Prostate gland (tissue), 2 donors: ENCODE measurements around the gene FAAH. TPM values are rescaled to one million over a fixed set of nuclear protein-coding genes. Genes with fewer than 3 reads are reported as not detected.

Source experiments
- DNase-seq: peaks from one replicate; pipeline ENCODE4 v3.0.0-alpha.2; 2019; ENCODE audit warnings: low spot score
- H3K27ac ChIP-seq, 2 donors: fragments of 200-600 bp; sonication (generic); 2 replicates each; pipeline ENCODE4 v1.5.1; 2017 to 2019
- H3K27me3 ChIP-seq: fragments of 200-600 bp; sonication (generic); replicated peaks from 2 replicates; pipeline ENCODE4 v1.5.1; 2019; ENCODE audit not compliant: insufficient read depth
- H3K36me3 ChIP-seq, 2 donors: fragments of 200-600 bp; sonication (generic); 1 replicate in 1 of 2; 2 replicates in 1 of 2; pipeline versions ENCODE4 v1.5.1 to v1.8.1; 2017 to 2019
- H3K4me1 ChIP-seq: fragments of 200-600 bp; sonication (generic); replicated peaks from 2 replicates; pipeline ENCODE4 v1.5.1; 2019
- H3K4me3 ChIP-seq, 2 donors: fragments of 200-600 bp; sonication (generic); 2 replicates each; pipeline ENCODE4 v1.5.1; 2017 to 2019
- H3K9me3 ChIP-seq: fragments of 200-600 bp; sonication (generic); 2 replicates; pipeline ENCODE4 v1.5.1; 2017
- CTCF ChIP-seq, 4 experiments: fragments of 200-600 bp in 2 of 4; fragments of 450-650 bp in 2 of 4; sonication (generic) in 2 of 4; IDR thresholded peaks; 1 replicate in 3 of 4; 2 replicates in 1 of 4; pipeline ENCODE4 v1.5.1; 2016 to 2019; ENCODE audit warnings: antibody characterized with exemption in 4 of 4, mild to moderate bottlenecking in 2 of 4, moderate library complexity in 2 of 4
- POLR2A ChIP-seq: fragments of 450-650 bp; IDR thresholded peaks from one replicate; pipeline ENCODE4 v1.6.1; 2016; ENCODE audit warnings: antibody characterized with exemption, mild to moderate bottlenecking
- POLR2AphosphoS5 ChIP-seq: sonication (generic); formaldehyde crosslinking; IDR thresholded peaks from one replicate; pipeline ENCODE4 v1.6.1; 2017; ENCODE audit warnings: antibody characterized with exemption
- WGBS: methylation state at CpG from one replicate; pipeline ENCODE4 v1.1.5; 2018; 5-methylcytosine and 5-hydroxymethylcytosine counted together
- intact Hi-C: fragments of 100-400 bp; cut with DNase I; formaldehyde crosslinking; loops from one replicate; pipeline ENCODE4 v1.14.2; 2022
- total RNA-seq, 2 donors: library from RNA; depleted of rRNA; stranded (reverse); fragments of >200 nt; gene quantifications; one replicate each; pipeline ENCODE4 v1.1.0, GENCODE V29; 2016

Gene FAAH
- total RNA-seq, 2 donors from 2014 or later, result 122 to 264 TPM

GRCh38 chr1:46411601-46412341 lies 17.7 kb downstream of the FAAH start:
- Histone ChIP-seq H3K27me3 (no peaks in the 10 kb centered on the region), H3K27ac (no peak overlapping the region), H3K4me3 (no peak overlapping the region), H3K36me3 (peaks cover 0 to 6% of the 10 kb centered on the region in 2 donors), H3K4me1 (no peaks in the 10 kb centered on the region), H3K9me3 (no peaks in the 10 kb centered on the region)
- no peak for TF ChIP-seq POLR2A
- no peak for TF ChIP-seq CTCF (IDR thresholded peaks at IDR 0.05)
- TF ChIP-seq POLR2AphosphoS5, result no peak
- no peak for DNase-seq
- intact Hi-C loops, result no loop called here
- 89% methylated on average over 16 of the region's 16 CpGs for WGBS

GRCh38 chr1:46412893-46413595 lies 18.9 kb downstream of the FAAH start:
- Histone ChIP-seq H3K4me3 (no peak overlapping the region), H3K4me1 (no peaks in the 10 kb centered on the region), H3K36me3 (peaks cover 0 to 4% of the 10 kb centered on the region in 2 donors), H3K9me3 (no peaks in the 10 kb centered on the region), H3K27me3 (no peaks in the 10 kb centered on the region), H3K27ac (no peak overlapping the region)
- no peak for TF ChIP-seq CTCF (IDR thresholded peaks at IDR 0.05)
- TF ChIP-seq POLR2AphosphoS5, result no peak
- 79% methylated on average over 13 of the region's 13 CpGs for WGBS
- DNase-seq, result no peak
- intact Hi-C loops, result no loop called here

GRCh38 chr1:46413596-46413985 lies 19.5 kb downstream of the FAAH start:
- Histone ChIP-seq H3K9me3 (no peaks in the 10 kb centered on the region), H3K36me3 (peaks cover 0 to 4% of the 10 kb centered on the region in 2 donors), H3K27me3 (no peaks in the 10 kb centered on the region), H3K27ac (no peak overlapping the region), H3K4me1 (no peaks in the 10 kb centered on the region), H3K4me3 (no peak overlapping the region)
- intact Hi-C loops, result no loop called here
- 64% methylated on average over 7 of the region's 7 CpGs for WGBS
- DNase-seq, result no peak
- TF ChIP-seq CTCF (IDR thresholded peaks at IDR 0.05) (no peak), POLR2AphosphoS5 (no peak), POLR2A (no peak)

GRCh38 chr1:46415514-46415913 lies 21.4 kb downstream of the FAAH start:
- H3K4me1 ChIP-seq, result no peaks in the 10 kb centered on the region
- DNase-seq, result no peak
- TF ChIP-seq CTCF (IDR thresholded peaks at IDR 0.05) (no peak), POLR2A (no peak), POLR2AphosphoS5 (no peak)
- H3K27me3 ChIP-seq, result no peaks in the 10 kb centered on the region
- no peaks in the 10 kb centered on the region for H3K36me3 ChIP-seq
- H3K27ac ChIP-seq, result no peak overlapping the region
- WGBS, result 72% methylated on average over 4 of the region's 4 CpGs
- intact Hi-C loops, result no loop called here
- H3K4me3 ChIP-seq, result no peak overlapping the region
- no peaks in the 10 kb centered on the region for H3K9me3 ChIP-seq

GRCh38 chr1:46418976-46419375 lies 24.9 kb downstream of the FAAH start:
- no peak overlapping the region for H3K27ac ChIP-seq
- no peaks in the 10 kb centered on the region for H3K4me1 ChIP-seq
- no peaks in the 10 kb centered on the region for H3K36me3 ChIP-seq
- intact Hi-C loops, result no loop called here
- 91% methylated on average over 10 of the region's 10 CpGs for WGBS
- no peak overlapping the region for H3K4me3 ChIP-seq
- TF ChIP-seq POLR2A (no peak), CTCF (IDR thresholded peaks at IDR 0.05) (no peak), POLR2AphosphoS5 (no peak)
- H3K9me3 ChIP-seq, result no peaks in the 10 kb centered on the region
- DNase-seq, result no peak
- H3K27me3 ChIP-seq, result no peaks in the 10 kb centered on the region
